K562 (cell line): ENCODE results near the gene PRSS27. TPM values are rescaled to one million over a fixed set of nuclear protein-coding genes. Genes with fewer than 3 reads are reported as not detected.

Experiments used
- ATAC-seq: fragments of 200-7000 bp; cut with Tn5 transposase; 3 replicates; pipeline ENCODE4 v1.9.1; 2020; ENCODE audit warnings: moderate library complexity
- BruUV-seq: library from RNA; stranded (reverse); fragments of 400-500 nt; replicated peaks from 2 replicates; lab custom pipeline; 2021; lab: Mats Ljungman, UMichigan
- CTCF ChIA-PET: fragments of 300-600 bp; formaldehyde crosslinking; extraction: SDS; loops from one replicate; lab custom pipeline; 2021; ENCODE audit warnings: low intra/inter-chr PET ratio; lab: Yijun Ruan, JAX
- POLR2A ChIA-PET: fragments of 300-600, 350-650 bp; sonication (Branson Sonifier 250); formaldehyde crosslinking; extraction: SDS; loops from one replicate; lab custom pipeline; 2021; ENCODE audit warnings: antibody characterized with exemption, inconsistent platforms; lab: Yijun Ruan, JAX
- DNase-seq, 4 experiments: peaks; one replicate each; pipeline versions ENCODE4 v3.0.0 to v3.0.0-alpha.2; 2011 to 2018; ENCODE audit warnings: low spot score in 3 of 4, mixed read lengths in 3 of 4; ENCODE audit errors: extremely low read depth in 1 of 4
- FAIRE-seq: peaks from 2 replicates; lab custom pipeline; 2011; peaks lifted over from hg19 to GRCh38; lab: Jason Lieb, UNC
- H2AFZ ChIP-seq: 2 replicates; pipeline ENCODE4 v1.6.0; 2011; ENCODE audit warnings: low read depth, low read length, control low read depth, inconsistent platforms
- H3K27ac ChIP-seq: fragments of 200-600 bp; 3 replicates; pipeline ENCODE4 v1.8.0; 2011; ENCODE audit warnings: low read depth, mild to moderate bottlenecking, control low read depth, inconsistent platforms, low read length, moderate library complexity, mixed read lengths; ENCODE audit errors: extremely low read depth
- H3K27me3 ChIP-seq, 2 experiments: fragments of 300-600 bp in 1 of 2; 2 replicates in 1 of 2; 3 replicates in 1 of 2; pipeline versions ENCODE4 v1.6.0 to v1.8.0; 2011; ENCODE audit warnings: inconsistent platforms in 2 of 2, low read length in 2 of 2, mild to moderate bottlenecking in 1 of 2, mixed read lengths in 1 of 2, moderate library complexity in 1 of 2; ENCODE audit not compliant: control insufficient read depth in 2 of 2, insufficient read depth in 2 of 2
- H3K36me3 ChIP-seq: fragments of 300-600 bp; 3 replicates; pipeline ENCODE4 v1.8.0; 2011; ENCODE audit warnings: mild to moderate bottlenecking, low read length, inconsistent platforms; ENCODE audit not compliant: control insufficient read depth, insufficient read depth
- H3K4me1 ChIP-seq, 2 experiments: fragments of 200-600 bp in 1 of 2; replicated peaks in 1 of 2; 2 replicates in 1 of 2; 3 replicates in 1 of 2; pipeline versions ENCODE4 v1.5.1 to v1.8.0; 2011; ENCODE audit warnings: inconsistent platforms in 2 of 2, low read length in 2 of 2, mild to moderate bottlenecking in 1 of 2, mixed read lengths in 1 of 2, moderate library complexity in 1 of 2; ENCODE audit not compliant: control insufficient read depth in 2 of 2, insufficient read depth in 2 of 2
- H3K4me2 ChIP-seq: 2 replicates; pipeline ENCODE4 v1.6.1; 2011; ENCODE audit warnings: low read length, control low read depth, inconsistent platforms, mixed read lengths; ENCODE audit not compliant: insufficient read depth
- H3K4me3 ChIP-seq: fragments of 200-600 bp; sonication (generic), shearing (Covaris generic); 2 replicates; pipeline ENCODE4 v1.5.1; 2016; ENCODE audit warnings: control low read depth, inconsistent platforms
- H3K79me2 ChIP-seq: fragments of 200-600 bp; 3 replicates; pipeline ENCODE4 v1.8.0; 2011; ENCODE audit warnings: low read length, inconsistent platforms; ENCODE audit not compliant: control insufficient read depth, insufficient read depth
- H3K9ac ChIP-seq, 2 experiments: 2 replicates each; pipeline versions ENCODE4 v1.6.0 to v1.6.1; 2011; ENCODE audit warnings: low read depth in 2 of 2, low read length in 2 of 2, control low read depth in 1 of 2, inconsistent platforms in 1 of 2, mild to moderate bottlenecking in 1 of 2, mixed read lengths in 1 of 2; ENCODE audit not compliant: insufficient read depth in 1 of 2
- H3K9me1 ChIP-seq: one replicate; pipeline ENCODE4 v1.6.0; 2011; ENCODE audit warnings: inconsistent platforms, mild to moderate bottlenecking, low read length, moderate library complexity; ENCODE audit not compliant: control insufficient read depth, insufficient read depth
- H3K9me3 ChIP-seq: replicated peaks from 2 replicates; pipeline ENCODE4 v1.5.1; 2011; ENCODE audit warnings: low read depth, low read length, inconsistent platforms; ENCODE audit not compliant: control insufficient read depth, insufficient read depth
- H4K20me1 ChIP-seq: replicated peaks from 2 replicates; pipeline ENCODE4 v1.6.1; 2011; ENCODE audit warnings: low read length, inconsistent platforms, mixed read lengths; ENCODE audit not compliant: control insufficient read depth, insufficient read depth
- ELF4 ChIP-seq: fragments of 450-650 bp; formaldehyde crosslinking; IDR thresholded peaks from 2 replicates; pipeline ENCODE4 v1.4.0; 2022; ENCODE audit warnings: missing genetic modification characterization
- EWSR1 ChIP-seq: fragments of 450-650 bp; IDR thresholded peaks from 2 replicates; pipeline ENCODE4 v1.6.1; 2018; ENCODE audit warnings: borderline replicate concordance, mild to moderate bottlenecking, low read depth, moderate library complexity; ENCODE audit not compliant: partially characterized antibody
- FOXO4 ChIP-seq: fragments of 450-650 bp; formaldehyde crosslinking; IDR thresholded peaks from 2 replicates; pipeline ENCODE4 v1.4.0; 2020; ENCODE audit warnings: mild to moderate bottlenecking, moderate library complexity
- GTF2F1 ChIP-seq: IDR thresholded peaks from 2 replicates; pipeline ENCODE4 v1.6.1; 2011; ENCODE audit warnings: low read depth, low read length, improper control_type of control experiment
- NCOA2 ChIP-seq, 2 experiments: fragments of 450-650 bp; IDR thresholded peaks; 2 replicates each; pipeline ENCODE4 v1.6.1; 2018; ENCODE audit warnings: mild to moderate bottlenecking in 2 of 2, moderate library complexity in 1 of 2; ENCODE audit not compliant: partially characterized antibody in 2 of 2
- PKNOX1 ChIP-seq: fragments of 450-650 bp; IDR thresholded peaks from 2 replicates; pipeline ENCODE4 v1.6.1; 2016
- SMARCA5 ChIP-seq: fragments of 450-650 bp; IDR thresholded peaks from 2 replicates; pipeline ENCODE4 v1.6.1; 2016
- ZNF133 ChIP-seq: fragments of 250-450 bp; sonication (Bioruptor Pico); IDR thresholded peaks from 2 replicates; pipeline ENCODE4 v1.4.0; 2020; ENCODE audit warnings: mild to moderate bottlenecking
- ZNF140 ChIP-seq: fragments of 250-450 bp; sonication (Bioruptor Pico); IDR thresholded peaks from 2 replicates; pipeline ENCODE4 v1.8.0; 2021; ENCODE audit warnings: moderate library complexity, mild to moderate bottlenecking, inconsistent platforms
- WGBS: fragments of 100-300 bp; shearing (Covaris generic); methylation state at CpG from one replicate; pipeline ENCODE4 v1.1.6; 2016; ENCODE audit warnings: low coverage, mixed read lengths; ENCODE audit not compliant: insufficient coverage; ENCODE audit errors: missing lambda C conversion rate; 5-methylcytosine and 5-hydroxymethylcytosine counted together
- in situ Hi-C: fragments of 300-500 bp; cut with MboI; formaldehyde crosslinking; loops from 4 replicates; pipeline ENCODE4 v1.15.0; 2018; ENCODE audit warnings: inconsistent platforms, mixed read lengths
- intact Hi-C: fragments of 100-400 bp; cut with micrococcal nuclease; formaldehyde crosslinking; loops from 2 replicates; pipeline ENCODE4 v1.14.2; 2022
- polyA plus RNA-seq, 8 experiments: library from polyadenylated mRNA; depleted of rRNA in 4 of 8; stranded (reverse) in 5 of 8; unstranded in 3 of 8; fragments of >200 nt; fragmentation: Nextera tagmentation in 2 of 8; fragmentation: Illumina TruSeq in 1 of 8; extraction: Ambion mirVana in 2 of 8; extraction: Trizol in 1 of 8; gene quantifications; 2 replicates each; pipeline versions ENCODE4 v1.2.1 to v1.2.3, GENCODE V29; 2011 to 2014; ENCODE audit warnings: inconsistent platforms in 1 of 8, missing spikeins in 1 of 8
- total RNA-seq, 7 experiments: library from RNA; depleted of rRNA in 6 of 7; stranded (reverse); fragments of >200 nt in 6 of 7; fragmentation: Illumina TruSeq in 2 of 7; extraction: Trizol in 2 of 7; gene quantifications; 2 replicates each; pipeline versions ENCODE4 v1.2.1 to v1.2.3, GENCODE V29; 2011 to 2021; ENCODE audit warnings: low replicate concordance in 1 of 7
- TF ChIP-seq, protein P1 (sequence below): IDR thresholded peaks from 2 replicates; pipeline ENCODE4 v1.6.1; 2011; ENCODE audit not compliant: insufficient read length; ENCODE audit errors: extremely low read depth
- TF ChIP-seq, protein P2 (sequence below), 2 experiments: fragments of 450-650 bp; conservative IDR thresholded peaks; 2 replicates each; pipeline ENCODE4 v1.6.1; 2017; ENCODE audit warnings: mild to moderate bottlenecking in 2 of 2, moderate library complexity in 2 of 2
- TF ChIP-seq, protein P3 (sequence below): fragments of 450-650 bp; formaldehyde crosslinking; IDR thresholded peaks from 2 replicates; pipeline ENCODE4 v1.4.0; 2022; ENCODE audit warnings: mild to moderate bottlenecking, moderate library complexity

Gene PRSS27
- total and polyA plus RNA-seq, 9 of the 15 experiments (the other 6 are each of a cell fraction or from before 2014, with no cell fraction given): 0.09 to 0.20 (median 0.17) TPM; not detected in 5

- H3K27me3 ChIP-seq: no peaks in the 10 kb centered on the region
- ChIA-PET POLR2A (interaction anchor here (1.1 kb wide), 1 partner anchor 520 kb away, joined by 3 read pairs; the partner anchor contains the start of gene TRAF7), CTCF (no interaction called here)
- WGBS: 71% methylated on average over 7 of the region's 7 CpGs
- peaks cover 16% of the 10 kb centered on the region for H3K79me2 ChIP-seq
- intact Hi-C loops (no loop called here), in situ Hi-C loops (loop anchor here (5.0 kb wide), 1 partner anchor 78 kb away; no protein-coding TSS in a partner anchor)
- H3K4me1 ChIP-seq: peaks cover 7 to 16% of the 10 kb centered on the region in 2 experiments; a peak in 4 of 5 replicates
- no peak overlapping the region for H3K4me3 ChIP-seq
- FAIRE-seq: no peak
- DNase-seq: no peak
- BruUV-seq: no TSS peak
- no peak overlapping the region for H3K4me2 ChIP-seq
- H4K20me1 ChIP-seq: no peaks in the 10 kb centered on the region
- H2AFZ ChIP-seq: no peak overlapping the region
- no peak overlapping the region for H3K27ac ChIP-seq
- H3K9ac ChIP-seq: peak overlapping the region in 1 of 2 experiments; percentile 61; a peak in 1 of 4 replicates
- H3K36me3 ChIP-seq: peaks cover 7% of the 10 kb centered on the region; the same call in 1 of the 3 replicates
- H3K9me3 ChIP-seq: no peaks in the 10 kb centered on the region
- H3K9me1 ChIP-seq: no peaks in the 10 kb centered on the region
- ATAC-seq: no peak
- TF ChIP-seq ZNF140 (CRISPR knock-in tag) (no peak), FOXO4 (CRISPR knock-in tag) (no peak), GTF2F1 (no peak), NCOA2 (IDR thresholded peaks at IDR 0.05; ENCODE audit: partially characterized antibody in 2 of 2) (no peak), EWSR1 (no peak), ELF4 (CRISPR knock-in tag) (no peak), ZNF133 (no peak), PKNOX1 (no peak), SMARCA5 (no peak)
- TF ChIP-seq, protein P1, sequence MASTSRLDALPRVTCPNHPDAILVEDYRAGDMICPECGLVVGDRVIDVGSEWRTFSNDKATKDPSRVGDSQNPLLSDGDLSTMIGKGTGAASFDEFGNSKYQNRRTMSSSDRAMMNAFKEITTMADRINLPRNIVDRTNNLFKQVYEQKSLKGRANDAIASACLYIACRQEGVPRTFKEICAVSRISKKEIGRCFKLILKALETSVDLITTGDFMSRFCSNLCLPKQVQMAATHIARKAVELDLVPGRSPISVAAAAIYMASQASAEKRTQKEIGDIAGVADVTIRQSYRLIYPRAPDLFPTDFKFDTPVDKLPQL: no peak
- TF ChIP-seq, protein P2, sequence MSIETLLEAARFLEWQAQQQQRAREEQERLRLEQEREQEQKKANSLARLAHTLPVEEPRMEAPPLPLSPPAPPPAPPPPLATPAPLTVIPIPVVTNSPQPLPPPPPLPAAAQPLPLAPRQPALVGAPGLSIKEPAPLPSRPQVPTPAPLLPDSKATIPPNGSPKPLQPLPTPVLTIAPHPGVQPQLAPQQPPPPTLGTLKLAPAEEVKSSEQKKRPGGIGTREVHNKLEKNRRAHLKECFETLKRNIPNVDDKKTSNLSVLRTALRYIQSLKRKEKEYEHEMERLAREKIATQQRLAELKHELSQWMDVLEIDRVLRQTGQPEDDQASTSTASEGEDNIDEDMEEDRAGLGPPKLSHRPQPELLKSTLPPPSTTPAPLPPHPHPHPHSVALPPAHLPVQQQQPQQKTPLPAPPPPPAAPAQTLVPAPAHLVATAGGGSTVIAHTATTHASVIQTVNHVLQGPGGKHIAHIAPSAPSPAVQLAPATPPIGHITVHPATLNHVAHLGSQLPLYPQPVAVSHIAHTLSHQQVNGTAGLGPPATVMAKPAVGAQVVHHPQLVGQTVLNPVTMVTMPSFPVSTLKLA (conservative IDR thresholded peaks at IDR 0.05): no peak
- TF ChIP-seq, protein P3, sequence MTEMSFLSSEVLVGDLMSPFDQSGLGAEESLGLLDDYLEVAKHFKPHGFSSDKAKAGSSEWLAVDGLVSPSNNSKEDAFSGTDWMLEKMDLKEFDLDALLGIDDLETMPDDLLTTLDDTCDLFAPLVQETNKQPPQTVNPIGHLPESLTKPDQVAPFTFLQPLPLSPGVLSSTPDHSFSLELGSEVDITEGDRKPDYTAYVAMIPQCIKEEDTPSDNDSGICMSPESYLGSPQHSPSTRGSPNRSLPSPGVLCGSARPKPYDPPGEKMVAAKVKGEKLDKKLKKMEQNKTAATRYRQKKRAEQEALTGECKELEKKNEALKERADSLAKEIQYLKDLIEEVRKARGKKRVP (CRISPR knock-in tag): no peak
These were observed 45.0 kb downstream of the PRSS27 start for GRCh38 chr16:2675021-2675420.
